SU-DHL-6 (cell line): ENCODE results near the gene FAM3C.

ENCODE experiments used
- H2AFZ ChIP-seq: fragments of 200-600 bp; sonication (generic); 2 replicates; pipeline ENCODE4 v1.6.1; 2014; ENCODE audit warnings: low read depth, mild to moderate bottlenecking, moderate library complexity, mixed read lengths, antibody characterized with exemption, low read length; ENCODE audit not compliant: severe bottlenecking
- H3F3A ChIP-seq: fragments of 200-600 bp; shearing (Covaris generic); 2 replicates; pipeline ENCODE4 v1.6.0; 2016; ENCODE audit warnings: antibody characterized with exemption, mild to moderate bottlenecking; ENCODE audit not compliant: insufficient read depth
- H3K27ac ChIP-seq: fragments of 200-600 bp; sonication (generic); 2 replicates; pipeline ENCODE4 v1.5.1; 2016; ENCODE audit warnings: low read depth, mild to moderate bottlenecking, low read length, moderate library complexity, mixed read lengths
- H3K27me3 ChIP-seq: fragments of 200-600 bp; sonication (generic), shearing (Covaris generic); 2 replicates; pipeline ENCODE4 v1.6.0; 2014; ENCODE audit warnings: mild to moderate bottlenecking, low read length
- H3K36me3 ChIP-seq: fragments of 200-600 bp; sonication (generic); 2 replicates; pipeline ENCODE4 v1.6.1; 2014; ENCODE audit warnings: mild to moderate bottlenecking, low read length, mixed read lengths
- H3K4me2 ChIP-seq: fragments of 300-600, 200-600 bp; shearing (Covaris generic), sonication (generic); 2 replicates; pipeline ENCODE4 v1.6.0; 2014; ENCODE audit warnings: low read length, low read depth, mild to moderate bottlenecking; ENCODE audit not compliant: poor library complexity, severe bottlenecking
- H3K4me3 ChIP-seq: fragments of 200-600 bp; sonication (generic); 2 replicates; pipeline ENCODE4 v1.5.1; 2014; ENCODE audit warnings: antibody characterized with exemption, low read length, mild to moderate bottlenecking, mixed read lengths; ENCODE audit not compliant: insufficient read depth, poor library complexity, severe bottlenecking
- H3K79me2 ChIP-seq: fragments of 200-600 bp; sonication (generic); 2 replicates; pipeline ENCODE4 v1.6.1; 2014; ENCODE audit warnings: mild to moderate bottlenecking, low read length, moderate library complexity; ENCODE audit not compliant: insufficient read depth
- H3K9ac ChIP-seq: fragments of 200-600 bp; sonication (generic); 2 replicates; pipeline ENCODE4 v1.7.0; 2014; ENCODE audit warnings: mild to moderate bottlenecking, low read length
- H3K9me2 ChIP-seq: fragments of 200-600 bp; sonication (generic); replicated peaks from 2 replicates; pipeline ENCODE4 v1.6.1; 2014; ENCODE audit warnings: low read length; ENCODE audit not compliant: insufficient read depth
- H3K9me3 ChIP-seq: fragments of 200-600 bp; sonication (generic); 2 replicates; pipeline ENCODE4 v1.6.1; 2014; ENCODE audit warnings: low read length, mixed read lengths; ENCODE audit not compliant: insufficient read depth
- H4K20me1 ChIP-seq: fragments of 200-600 bp; sonication (generic); 2 replicates; pipeline ENCODE4 v1.6.1; 2014; ENCODE audit warnings: low read depth, mild to moderate bottlenecking, antibody characterized with exemption, low read length, moderate library complexity, mixed read lengths
- CTCF ChIP-seq: fragments of 200-600 bp; sonication (generic); IDR thresholded peaks from one replicate; pipeline ENCODE4 v1.5.1; 2017; ENCODE audit warnings: antibody characterized with exemption, mild to moderate bottlenecking, low read length, moderate library complexity; ENCODE audit not compliant: insufficient read depth, poor library complexity, severe bottlenecking
- EZH2phosphoT487 ChIP-seq: fragments of 200-600 bp; sonication (generic), shearing (Covaris generic); conservative IDR thresholded peaks from 2 replicates; pipeline ENCODE4 v1.6.1; 2018; ENCODE audit warnings: mild to moderate bottlenecking, antibody characterized with exemption, low read length, moderate library complexity, mixed read lengths

Gene FAM3C

GRCh38 chr7:121303422-121304101 is 92.5 kb downstream of the FAM3C start:
- H3K27ac ChIP-seq, result no peak overlapping the region
- H3F3A ChIP-seq, result no peaks in the 10 kb centered on the region
- H3K4me2 ChIP-seq, result no peak overlapping the region
- H3K79me2 ChIP-seq, result no peaks in the 10 kb centered on the region
- TF ChIP-seq CTCF (no peak), EZH2phosphoT487 (no peak)
- no peaks in the 10 kb centered on the region for H3K9me3 ChIP-seq
- no peak overlapping the region for H2AFZ ChIP-seq
- H4K20me1 ChIP-seq, result no peaks in the 10 kb centered on the region
- H3K4me3 ChIP-seq, result no peak overlapping the region
- H3K36me3 ChIP-seq, result no peaks in the 10 kb centered on the region
- H3K9me2 ChIP-seq, result no peaks in the 10 kb centered on the region
- no peaks in the 10 kb centered on the region for H3K27me3 ChIP-seq
- no peak overlapping the region for H3K9ac ChIP-seq

GRCh38 chr7:121302214-121302745 is 93.8 kb downstream of the FAM3C start:
- Histone ChIP-seq H3K4me3 (no peak overlapping the region), H3K9me2 (no peaks in the 10 kb centered on the region), H2AFZ (no peak overlapping the region), H3F3A (no peaks in the 10 kb centered on the region), H3K4me2 (no peak overlapping the region), H3K79me2 (no peaks in the 10 kb centered on the region), H3K27me3 (no peaks in the 10 kb centered on the region), H3K9ac (no peak overlapping the region), H3K36me3 (no peaks in the 10 kb centered on the region), H4K20me1 (no peaks in the 10 kb centered on the region), H3K9me3 (no peaks in the 10 kb centered on the region), H3K27ac (no peak overlapping the region)
- TF ChIP-seq EZH2phosphoT487, result no peak
- no peak for TF ChIP-seq CTCF

GRCh38 chr7:121301446-121302213 is 94.5 kb downstream of the FAM3C start:
- H3K27me3 ChIP-seq, result no peaks in the 10 kb centered on the region
- H3K9ac ChIP-seq, result no peak overlapping the region
- no peaks in the 10 kb centered on the region for H4K20me1 ChIP-seq
- H3K4me3 ChIP-seq, result no peak overlapping the region
- H2AFZ ChIP-seq, result no peak overlapping the region
- no peaks in the 10 kb centered on the region for H3F3A ChIP-seq
- no peaks in the 10 kb centered on the region for H3K79me2 ChIP-seq
- no peak overlapping the region for H3K27ac ChIP-seq
- no peaks in the 10 kb centered on the region for H3K9me3 ChIP-seq
- TF ChIP-seq CTCF (no peak), EZH2phosphoT487 (no peak)
- no peak overlapping the region for H3K4me2 ChIP-seq
- no peaks in the 10 kb centered on the region for H3K36me3 ChIP-seq
- no peaks in the 10 kb centered on the region for H3K9me2 ChIP-seq
